Keratinocyte (primary cell): ENCODE data around the gene GNA14. TPM values are rescaled to one million over a fixed set of nuclear protein-coding genes. Genes with fewer than 3 reads are reported as not detected.

Experiments
- DNase-seq: peaks from one replicate; pipeline ENCODE4 v3.0.0-alpha.2; 2011; ENCODE audit warnings: low read depth, missing footprints, low spot score
- FAIRE-seq: peaks from 2 replicates; lab custom pipeline; 2011; peaks lifted over from hg19 to GRCh38; lab: Jason Lieb, UNC
- H2AFZ ChIP-seq: 2 replicates; pipeline ENCODE4 v1.6.0; 2012; ENCODE audit warnings: low read length, control low read depth, inconsistent platforms; ENCODE audit not compliant: control insufficient read depth
- H3K27ac ChIP-seq: 2 replicates; pipeline ENCODE4 v1.5.1; 2011; ENCODE audit warnings: low read length; ENCODE audit not compliant: control insufficient read depth, insufficient read depth
- H3K27me3 ChIP-seq: 3 replicates; pipeline ENCODE4 v1.6.0; 2011; ENCODE audit warnings: low read length; ENCODE audit not compliant: control insufficient read depth, insufficient read depth; ENCODE audit errors: extremely low read depth
- H3K36me3 ChIP-seq, 2 experiments: 2 replicates in 1 of 2; 3 replicates in 1 of 2; pipeline ENCODE4 v1.5.1; 2011; ENCODE audit warnings: low read length in 2 of 2, mild to moderate bottlenecking in 1 of 2; ENCODE audit not compliant: control insufficient read depth in 2 of 2, insufficient read depth in 2 of 2; ENCODE audit errors: extremely low read depth in 1 of 2
- H3K4me1 ChIP-seq: 3 replicates; pipeline ENCODE4 v1.5.1; 2011; ENCODE audit warnings: low read length; ENCODE audit not compliant: control insufficient read depth, insufficient read depth; ENCODE audit errors: extremely low read depth
- H3K4me2 ChIP-seq: 3 replicates; pipeline ENCODE4 v1.6.0; 2011; ENCODE audit warnings: low read depth, low read length; ENCODE audit not compliant: control insufficient read depth, insufficient read depth; ENCODE audit errors: extremely low read depth
- H3K4me3 ChIP-seq, 3 experiments: fragments of 200-600 bp in 1 of 3; sonication (generic) in 1 of 3; 2 replicates in 2 of 3; 3 replicates in 1 of 3; pipeline ENCODE4 v1.5.1; 2011 to 2016; ENCODE audit warnings: low read length in 3 of 3, mild to moderate bottlenecking in 3 of 3, control low read depth in 2 of 3, inconsistent platforms in 1 of 3, low read depth in 1 of 3, mixed read lengths in 1 of 3, mixed run types in 1 of 3, moderate library complexity in 1 of 3; ENCODE audit not compliant: control insufficient read depth in 2 of 3, insufficient read depth in 2 of 3; ENCODE audit errors: extremely low read depth in 1 of 3
- H3K79me2 ChIP-seq: 2 replicates; pipeline ENCODE4 v1.6.0; 2012; ENCODE audit warnings: low read length; ENCODE audit not compliant: control insufficient read depth, insufficient read depth
- H3K9ac ChIP-seq: 3 replicates; pipeline ENCODE4 v1.6.0; 2011; ENCODE audit warnings: low read length; ENCODE audit not compliant: control insufficient read depth, insufficient read depth; ENCODE audit errors: extremely low read depth
- H3K9me1 ChIP-seq: 3 replicates; pipeline ENCODE4 v1.6.0; 2011; ENCODE audit warnings: low read length; ENCODE audit not compliant: control insufficient read depth, insufficient read depth; ENCODE audit errors: extremely low read depth
- H3K9me3 ChIP-seq: 2 replicates; pipeline ENCODE4 v1.5.1; 2012; ENCODE audit warnings: low read depth, low read length; ENCODE audit not compliant: control insufficient read depth
- H4K20me1 ChIP-seq: 3 replicates; pipeline ENCODE4 v1.6.0; 2011; ENCODE audit warnings: low read length; ENCODE audit not compliant: control insufficient read depth, insufficient read depth; ENCODE audit errors: extremely low read depth
- CTCF ChIP-seq, 3 experiments: IDR thresholded peaks in 1 of 3; conservative IDR thresholded peaks in 1 of 3; optimal IDR thresholded peaks in 1 of 3; 2 replicates in 2 of 3; 3 replicates in 1 of 3; pipeline versions ENCODE3 to v1.5.1; 2011; ENCODE audit warnings: low read length in 3 of 3, mild to moderate bottlenecking in 3 of 3, moderate library complexity in 2 of 3, control low read depth in 1 of 3, inconsistent platforms in 1 of 3; ENCODE audit not compliant: insufficient read depth in 2 of 3; ENCODE audit errors: extremely low read depth in 1 of 3
- EZH2 ChIP-seq: IDR thresholded peaks from one replicate; pipeline ENCODE4 v1.6.1; 2012; ENCODE audit warnings: inconsistent platforms, mild to moderate bottlenecking, low read length, moderate library complexity
- dilution Hi-C: fragments of 300-500 bp; cut with MboI; formaldehyde crosslinking; loops from one replicate; pipeline ENCODE4 v1.7.0; 2020; ENCODE audit warnings: low sequenced_read_pairs; ENCODE audit not compliant: extremely low pct_ligation_motif_present
- polyA plus RNA-seq, 5 experiments: library from polyadenylated mRNA; depleted of rRNA in 3 of 5; stranded (reverse) in 3 of 5; stranded (forward) in 1 of 5; unstranded in 1 of 5; fragments of >200 nt; gene quantifications; 1 replicate in 1 of 5; 2 replicates in 3 of 5; 3 replicates in 1 of 5; pipeline versions ENCODE4 v1.2.1 to v1.2.3, GENCODE V29; 2011 to 2012; ENCODE audit warnings: missing spikeins in 2 of 5, low read depth in 1 of 5, low replicate concordance in 1 of 5

Gene GNA14
- polyA plus RNA-seq, 1 donor (not counting 4 experiments of a cell fraction or from before 2014, with no cell fraction given) = not detected

DNA sequence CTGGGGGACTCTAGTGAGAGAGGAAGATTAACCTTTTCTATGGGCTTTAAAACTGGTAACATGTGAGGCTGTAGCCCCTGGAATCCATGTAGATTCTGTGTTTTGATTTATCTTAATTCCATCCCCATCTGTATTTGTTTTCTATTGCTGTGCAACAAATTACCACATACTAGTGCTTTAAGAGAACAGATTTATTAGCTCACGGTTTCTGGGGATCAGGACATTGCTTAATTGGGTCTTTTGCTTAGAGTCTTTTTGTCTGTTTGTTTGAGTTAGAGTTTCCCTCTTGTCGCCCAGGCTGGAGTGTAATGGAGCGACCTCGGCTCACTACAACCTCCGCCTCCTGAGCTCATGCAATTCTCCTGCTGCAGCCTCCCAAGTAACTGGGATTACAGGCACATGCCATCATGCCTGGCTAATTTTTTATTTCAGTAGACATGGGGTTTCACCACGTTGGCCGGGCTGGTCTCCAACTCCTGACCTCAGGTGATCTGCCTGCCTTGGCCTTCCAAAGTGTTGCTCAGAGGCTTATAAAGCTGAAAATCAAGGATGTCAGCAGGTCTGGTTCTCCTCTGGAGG is 29.9 kb upstream of the GNA14 start:
- Histone ChIP-seq H3K9me3 (no peaks in the 10 kb centered on the region), H3K79me2 (no peaks in the 10 kb centered on the region), H3K4me2 (no peak overlapping the region), H3K27me3 (no peaks in the 10 kb centered on the region), H3K9ac (no peak overlapping the region), H4K20me1 (no peaks in the 10 kb centered on the region), H3K9me1 (no peaks in the 10 kb centered on the region), H3K4me1 (no peaks in the 10 kb centered on the region), H3K4me3 (no peak overlapping the region), H2AFZ (no peak overlapping the region), H3K27ac (no peak overlapping the region), H3K36me3 (no peaks in the 10 kb centered on the region)
- FAIRE-seq (no peak), DNase-seq (no peak)
- TF ChIP-seq EZH2 (no peak), CTCF (optimal IDR thresholded peaks at IDR 0.05 in 1 of 3, IDR thresholded peaks at IDR 0.05 in 1 of 3, conservative IDR thresholded peaks at IDR 0.05 in 1 of 3; ENCODE audit: extremely low read depth in 1 of 3, insufficient read depth in 2 of 3, low read length in 3 of 3) (no peak)
- dilution Hi-C loops = no loop called here

GRCh38 chr9:77677397-77677796 is 29.3 kb upstream of the GNA14 start:
- dilution Hi-C loops = no loop called here
- Histone ChIP-seq H3K79me2 (no peaks in the 10 kb centered on the region), H3K36me3 (no peaks in the 10 kb centered on the region), H3K4me2 (no peak overlapping the region), H3K4me3 (no peak overlapping the region), H3K9me1 (no peaks in the 10 kb centered on the region), H3K9ac (no peak overlapping the region), H3K9me3 (no peaks in the 10 kb centered on the region), H3K27ac (no peak overlapping the region), H3K4me1 (no peaks in the 10 kb centered on the region), H3K27me3 (no peaks in the 10 kb centered on the region), H2AFZ (no peak overlapping the region), H4K20me1 (no peaks in the 10 kb centered on the region)
- TF ChIP-seq CTCF (optimal IDR thresholded peaks at IDR 0.05 in 1 of 3, IDR thresholded peaks at IDR 0.05 in 1 of 3, conservative IDR thresholded peaks at IDR 0.05 in 1 of 3; ENCODE audit: extremely low read depth in 1 of 3, insufficient read depth in 2 of 3, low read length in 3 of 3) = no peak
- TF ChIP-seq EZH2 = no peak
- no peak for FAIRE-seq
- DNase-seq = no peak
